Upper lobe of left lung (tissue), 4 donors: ENCODE measurements around the gene IPPK.

Experiments
- POLR2A ChIP-seq, 4 donors: fragments of 450-650 bp; IDR thresholded peaks; one replicate each; pipeline ENCODE4 v1.5.1; 2016 to 2017; ENCODE audit warnings: antibody characterized with exemption in 4 of 4, mild to moderate bottlenecking in 2 of 4
- POLR2AphosphoS5 ChIP-seq, 2 donors: sonication (generic); formaldehyde crosslinking; IDR thresholded peaks; one replicate each; pipeline ENCODE4 v1.5.1; 2017; ENCODE audit warnings: antibody characterized with exemption in 2 of 2
- TF ChIP-seq, protein P1 (sequence below), 6 experiments: fragments of 450-650 bp in 4 of 6; fragments of 200-600 bp in 2 of 6; sonication (generic) in 2 of 6; IDR thresholded peaks; one replicate each; pipeline ENCODE4 v1.5.1; 2016 to 2019; ENCODE audit warnings: antibody characterized with exemption in 6 of 6

GRCh38 chr9:92711844-92712243, 41.9 kb upstream of the IPPK start:
- TF ChIP-seq, protein P1, sequence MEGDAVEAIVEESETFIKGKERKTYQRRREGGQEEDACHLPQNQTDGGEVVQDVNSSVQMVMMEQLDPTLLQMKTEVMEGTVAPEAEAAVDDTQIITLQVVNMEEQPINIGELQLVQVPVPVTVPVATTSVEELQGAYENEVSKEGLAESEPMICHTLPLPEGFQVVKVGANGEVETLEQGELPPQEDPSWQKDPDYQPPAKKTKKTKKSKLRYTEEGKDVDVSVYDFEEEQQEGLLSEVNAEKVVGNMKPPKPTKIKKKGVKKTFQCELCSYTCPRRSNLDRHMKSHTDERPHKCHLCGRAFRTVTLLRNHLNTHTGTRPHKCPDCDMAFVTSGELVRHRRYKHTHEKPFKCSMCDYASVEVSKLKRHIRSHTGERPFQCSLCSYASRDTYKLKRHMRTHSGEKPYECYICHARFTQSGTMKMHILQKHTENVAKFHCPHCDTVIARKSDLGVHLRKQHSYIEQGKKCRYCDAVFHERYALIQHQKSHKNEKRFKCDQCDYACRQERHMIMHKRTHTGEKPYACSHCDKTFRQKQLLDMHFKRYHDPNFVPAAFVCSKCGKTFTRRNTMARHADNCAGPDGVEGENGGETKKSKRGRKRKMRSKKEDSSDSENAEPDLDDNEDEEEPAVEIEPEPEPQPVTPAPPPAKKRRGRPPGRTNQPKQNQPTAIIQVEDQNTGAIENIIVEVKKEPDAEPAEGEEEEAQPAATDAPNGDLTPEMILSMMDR (IDR thresholded peaks at IDR 0.05) = no peak
- TF ChIP-seq POLR2AphosphoS5 (IDR thresholded peaks at IDR 0.05) = no peak
- TF ChIP-seq POLR2A (IDR thresholded peaks at IDR 0.05) = no peak
